GM18511 (cell line): ENCODE results near the gene TIMM23.

Experiments used
- ATAC-seq: cut with Tn5 transposase; IDR thresholded peaks from one replicate; pipeline ENCODE4 v1.9.1; 2021; ENCODE audit warnings: mild to moderate bottlenecking, moderate library complexity; ENCODE audit not compliant: unreplicated experiment

TIMM23 gene

GRCh38 chr10:46050941-46051623 is 78.8 kb downstream of the TIMM23 start:
- ATAC-seq = no peak

GRCh38 chr10:46052057-46052790 is 79.9 kb downstream of the TIMM23 start:
- no peak for ATAC-seq

DNA sequence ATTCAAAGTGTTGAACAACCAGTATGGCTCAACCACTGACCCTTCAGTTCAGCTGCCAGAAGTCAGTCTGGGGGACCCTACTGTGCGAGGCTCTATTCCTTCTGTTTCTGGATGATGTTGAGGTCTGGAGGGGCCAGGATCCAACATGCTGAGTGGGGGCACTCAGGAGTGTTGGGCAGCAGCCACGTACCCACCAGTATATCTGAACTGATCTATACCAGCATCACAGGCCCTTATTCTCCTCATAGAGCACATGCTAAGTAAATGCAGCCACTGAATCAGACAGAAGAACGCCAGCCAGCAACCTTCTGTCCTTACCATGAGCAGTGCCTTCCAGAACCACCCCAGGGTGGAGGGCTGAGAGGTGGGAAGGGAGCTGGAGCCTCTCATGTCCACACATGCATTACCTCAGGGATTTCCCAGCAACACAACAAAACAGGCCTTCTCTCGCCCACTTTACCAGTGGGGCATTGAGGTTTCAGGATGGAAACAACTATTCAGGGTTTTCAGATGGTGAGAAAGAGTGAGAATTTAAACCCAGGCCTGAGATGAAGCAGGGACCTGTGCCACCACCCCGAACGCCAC is 80.6 kb downstream of the TIMM23 start:
- ATAC-seq = no peak
